Upper lobe of left lung (tissue), 6 donors: Measurements from ENCODE around the gene CCER1. TPM values are rescaled to one million over a fixed set of nuclear protein-coding genes. Genes with fewer than 3 reads are reported as not detected.

ENCODE experiments used
- ATAC-seq, 2 donors: fragments of 200-7000 bp; cut with Tn5 transposase; one replicate each; pipeline ENCODE4 v1.9.1; 2022; ENCODE audit warnings: mild to moderate bottlenecking in 2 of 2, moderate library complexity in 2 of 2; ENCODE audit not compliant: low FRiP score in 2 of 2
- DNase-seq, 2 donors: peaks; one replicate each; pipeline ENCODE4 v3.0.0-alpha.2; 2019 to 2020
- H3K27ac ChIP-seq, 4 donors: fragments of 200-600 bp; sonication (generic); one replicate each; pipeline ENCODE4 v1.5.1; 2016 to 2019
- H3K27me3 ChIP-seq, 4 donors: fragments of 200-600 bp; sonication (generic); one replicate each; pipeline ENCODE4 v1.5.1; 2017 to 2019
- H3K36me3 ChIP-seq, 4 donors: fragments of 200-600 bp; sonication (generic); one replicate each; pipeline ENCODE4 v1.5.1; 2016 to 2019
- H3K4me1 ChIP-seq, 4 donors: fragments of 200-600 bp; sonication (generic); one replicate each; pipeline ENCODE4 v1.5.1; 2018 to 2019
- H3K4me3 ChIP-seq, 4 donors: fragments of 200-600 bp; sonication (generic); one replicate each; pipeline ENCODE4 v1.5.1; 2017 to 2019; ENCODE audit warnings: mild to moderate bottlenecking in 2 of 4, moderate library complexity in 1 of 4
- H3K9me3 ChIP-seq, 4 donors: fragments of 200-600 bp; sonication (generic); one replicate each; pipeline ENCODE4 v1.5.1; 2018 to 2019
- CTCF ChIP-seq, 6 experiments: fragments of 450-650 bp in 4 of 6; fragments of 200-600 bp in 2 of 6; sonication (generic) in 2 of 6; IDR thresholded peaks; one replicate each; pipeline ENCODE4 v1.5.1; 2016 to 2019; ENCODE audit warnings: antibody characterized with exemption in 6 of 6
- EP300 ChIP-seq, 4 donors: sonication (generic); formaldehyde crosslinking; IDR thresholded peaks; one replicate each; pipeline ENCODE4 v1.5.1; 2017; ENCODE audit warnings: antibody characterized with exemption in 4 of 4, control low read depth in 2 of 4
- POLR2A ChIP-seq, 4 donors: fragments of 450-650 bp; IDR thresholded peaks; one replicate each; pipeline ENCODE4 v1.5.1; 2016 to 2017; ENCODE audit warnings: antibody characterized with exemption in 4 of 4, mild to moderate bottlenecking in 2 of 4
- POLR2AphosphoS5 ChIP-seq, 2 donors: sonication (generic); formaldehyde crosslinking; IDR thresholded peaks; one replicate each; pipeline ENCODE4 v1.5.1; 2017; ENCODE audit warnings: antibody characterized with exemption in 2 of 2
- WGBS, 2 donors: methylation state at CpG; one replicate each; pipeline ENCODE4 v1.1.5; 2017 to 2018; 5-methylcytosine and 5-hydroxymethylcytosine counted together
- total RNA-seq, 6 donors: library from RNA; depleted of rRNA in 4 of 6; stranded (reverse); fragments of >200 nt in 4 of 6; gene quantifications; one replicate each; pipeline versions ENCODE4 v1.1.0 to v1.2.1, GENCODE V29; 2016 to 2021
- donor health status: DM: no; HTN: no; CAD: no; lungs with moderate emphysema.
- donor health status: DM: no; HTN: yes; CAD: no; lungs with severe emphysema.

Gene CCER1
- total RNA-seq, 6 donors from 2014 or later = not detected

- Histone ChIP-seq H3K4me1 (no peaks in the 10 kb centered on the region), H3K27me3 (no peaks in the 10 kb centered on the region), H3K9me3 (no peaks in the 10 kb centered on the region), H3K4me3 (no peak overlapping the region), H3K27ac (no peak overlapping the region), H3K36me3 (no peaks in the 10 kb centered on the region)
- 81 to 89% methylated on average over 2 of the region's 2 CpGs for WGBS, 2 donors
- ATAC-seq = no peak
- TF ChIP-seq POLR2A (IDR thresholded peaks at IDR 0.05) (no peak), CTCF (IDR thresholded peaks at IDR 0.05) (no peak), EP300 (IDR thresholded peaks at IDR 0.05) (no peak), POLR2AphosphoS5 (IDR thresholded peaks at IDR 0.05) (no peak)
- DNase-seq = no peak
Observed at GRCh38 chr12:90915353-90915752, 39.6 kb downstream of the CCER1 start.

GRCh38 chr12:90910958-90911357, 44.0 kb downstream of the CCER1 start:
- DNase-seq = no peak
- no peaks in the 10 kb centered on the region for H3K27me3 ChIP-seq
- TF ChIP-seq EP300 (IDR thresholded peaks at IDR 0.05) = no peak
- TF ChIP-seq POLR2AphosphoS5 (IDR thresholded peaks at IDR 0.05) = no peak
- no peak for TF ChIP-seq CTCF (IDR thresholded peaks at IDR 0.05)
- TF ChIP-seq POLR2A (IDR thresholded peaks at IDR 0.05) = no peak
- ATAC-seq = no peak
- no peaks in the 10 kb centered on the region for H3K4me1 ChIP-seq
- no peak overlapping the region for H3K27ac ChIP-seq
- H3K36me3 ChIP-seq = no peaks in the 10 kb centered on the region
- H3K4me3 ChIP-seq = no peak overlapping the region
- no peaks in the 10 kb centered on the region for H3K9me3 ChIP-seq
- WGBS, 2 donors = 66 to 79% methylated on average over 3 of the region's 3 CpGs

- TF ChIP-seq CTCF (IDR thresholded peaks at IDR 0.05) (peak in 4 of 6 experiments; percentile 28 to 45 (median 35)), POLR2A (IDR thresholded peaks at IDR 0.05) (no peak)
- 52 to 53% methylated on average over 7 of the region's 7 CpGs for WGBS, 2 donors
- H3K27me3 ChIP-seq = no peaks in the 10 kb centered on the region
- H3K4me1 ChIP-seq = no peaks in the 10 kb centered on the region
- H3K27ac ChIP-seq = no peak overlapping the region
- DNase-seq = no peak
- no peaks in the 10 kb centered on the region for H3K9me3 ChIP-seq
- peak in 1 of 2 donors; percentile 39 for ATAC-seq
- H3K36me3 ChIP-seq = no peaks in the 10 kb centered on the region
- no peak overlapping the region for H3K4me3 ChIP-seq
Observed at GRCh38 chr12:90909069-90909770, 45.8 kb downstream of the CCER1 start.

DNA sequence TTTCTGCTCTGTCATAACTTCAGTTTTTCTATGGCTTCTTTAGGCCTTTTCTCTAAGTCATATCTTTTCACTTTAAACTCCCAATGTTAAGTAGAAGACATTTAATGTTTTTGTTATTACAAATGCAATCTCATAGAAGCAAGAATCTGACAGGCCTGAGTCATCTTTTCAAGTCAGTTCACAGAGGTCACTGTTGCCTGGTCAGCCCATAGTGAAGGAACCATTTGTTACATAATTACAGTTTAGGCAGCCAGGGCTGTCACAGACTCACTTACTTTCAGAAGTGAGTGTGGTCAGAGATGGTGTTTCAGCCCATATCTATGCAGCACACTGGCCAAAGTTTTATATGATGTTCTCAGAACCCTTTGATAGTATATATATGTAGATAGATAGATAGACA, 46.5 kb downstream of the CCER1 start:
- Histone ChIP-seq H3K27ac (no peak overlapping the region), H3K27me3 (no peaks in the 10 kb centered on the region), H3K4me3 (no peak overlapping the region), H3K36me3 (no peaks in the 10 kb centered on the region), H3K9me3 (no peaks in the 10 kb centered on the region), H3K4me1 (no peaks in the 10 kb centered on the region)
- TF ChIP-seq POLR2A (IDR thresholded peaks at IDR 0.05) (no peak), POLR2AphosphoS5 (IDR thresholded peaks at IDR 0.05) (no peak), CTCF (IDR thresholded peaks at IDR 0.05) (no peak), EP300 (IDR thresholded peaks at IDR 0.05) (no peak)
- no peak for DNase-seq
- ATAC-seq = peak in 1 of 2 donors; percentile 56

GRCh38 chr12:90905691-90906370, 49.1 kb downstream of the CCER1 start:
- H3K4me3 ChIP-seq = no peak overlapping the region
- no peaks in the 10 kb centered on the region for H3K27me3 ChIP-seq
- H3K9me3 ChIP-seq = no peaks in the 10 kb centered on the region
- 68% methylated on average over 1 of the region's 1 CpG for WGBS, 2 donors
- no peak overlapping the region for H3K27ac ChIP-seq
- no peak for DNase-seq
- ATAC-seq = no peak
- H3K4me1 ChIP-seq = no peaks in the 10 kb centered on the region
- TF ChIP-seq EP300 (IDR thresholded peaks at IDR 0.05) (no peak), CTCF (IDR thresholded peaks at IDR 0.05) (no peak), POLR2A (IDR thresholded peaks at IDR 0.05) (no peak), POLR2AphosphoS5 (IDR thresholded peaks at IDR 0.05) (no peak)
- H3K36me3 ChIP-seq = no peaks in the 10 kb centered on the region
